DND-41 (cell line): ENCODE measurements around the gene FAM107B.

Source experiments
- ATAC-seq: fragments of 200-7000 bp; cut with Tn5 transposase; 3 replicates; pipeline ENCODE4 v1.9.1; 2021; ENCODE audit warnings: low read depth; ENCODE audit not compliant: insufficient read depth
- DNase-seq: peaks from one replicate; pipeline ENCODE4 v3.0.0-alpha.2; 2020
- H2AFZ ChIP-seq: 2 replicates; pipeline ENCODE4 v1.6.0; 2012; ENCODE audit warnings: low read depth, low read length
- H3K27ac ChIP-seq: 2 replicates; pipeline ENCODE4 v1.5.1; 2012; ENCODE audit warnings: low read length, inconsistent platforms
- H3K27me3 ChIP-seq: fragments of 200-600 bp; sonication (generic); 2 replicates; pipeline ENCODE4 v1.6.0; 2012; ENCODE audit warnings: low read length, mild to moderate bottlenecking, inconsistent platforms; ENCODE audit not compliant: insufficient read depth, poor library complexity
- H3K36me3 ChIP-seq: 2 replicates; pipeline ENCODE4 v1.5.1; 2012; ENCODE audit warnings: low read length, inconsistent platforms; ENCODE audit not compliant: insufficient read depth
- H3K4me1 ChIP-seq: 2 replicates; pipeline ENCODE4 v1.5.1; 2012; ENCODE audit warnings: mild to moderate bottlenecking, low read length; ENCODE audit not compliant: insufficient read depth
- H3K4me2 ChIP-seq: 2 replicates; pipeline ENCODE4 v1.6.0; 2012; ENCODE audit warnings: mild to moderate bottlenecking, moderate library complexity, low read length, inconsistent platforms; ENCODE audit not compliant: insufficient read depth
- H3K4me3 ChIP-seq, 2 experiments: fragments of 200-600 bp in 1 of 2; shearing (Covaris generic) in 1 of 2; 2 replicates each; pipeline ENCODE4 v1.5.1; 2012 to 2016; ENCODE audit warnings: inconsistent platforms in 2 of 2, low read length in 2 of 2, mild to moderate bottlenecking in 2 of 2, low read depth in 1 of 2, moderate library complexity in 1 of 2
- H3K79me2 ChIP-seq: 2 replicates; pipeline ENCODE4 v1.6.0; 2012; ENCODE audit warnings: low read length, inconsistent platforms; ENCODE audit not compliant: insufficient read depth
- H3K9ac ChIP-seq: 2 replicates; pipeline ENCODE4 v1.6.0; 2012; ENCODE audit warnings: low read depth, mild to moderate bottlenecking, inconsistent platforms, low read length, moderate library complexity
- H3K9me3 ChIP-seq: 2 replicates; pipeline ENCODE4 v1.5.1; 2012; ENCODE audit warnings: low read length, moderate library complexity, mild to moderate bottlenecking, inconsistent platforms; ENCODE audit not compliant: insufficient read depth, severe bottlenecking
- H4K20me1 ChIP-seq: 2 replicates; pipeline ENCODE4 v1.6.0; 2012; ENCODE audit warnings: low read length; ENCODE audit not compliant: insufficient read depth
- CTCF ChIP-seq: IDR thresholded peaks from 2 replicates; pipeline ENCODE4 v1.5.1; 2012; ENCODE audit warnings: borderline replicate concordance, low read length, moderate library complexity, mild to moderate bottlenecking; ENCODE audit not compliant: poor library complexity, severe bottlenecking; ENCODE audit errors: extremely low read depth
- EZH2 ChIP-seq: IDR thresholded peaks from 3 replicates; pipeline ENCODE4 v1.6.1; 2012; ENCODE audit warnings: borderline replicate concordance, low read depth, mild to moderate bottlenecking, moderate library complexity, low read length, inconsistent platforms; ENCODE audit not compliant: severe bottlenecking

The FAM107B gene

DNA sequence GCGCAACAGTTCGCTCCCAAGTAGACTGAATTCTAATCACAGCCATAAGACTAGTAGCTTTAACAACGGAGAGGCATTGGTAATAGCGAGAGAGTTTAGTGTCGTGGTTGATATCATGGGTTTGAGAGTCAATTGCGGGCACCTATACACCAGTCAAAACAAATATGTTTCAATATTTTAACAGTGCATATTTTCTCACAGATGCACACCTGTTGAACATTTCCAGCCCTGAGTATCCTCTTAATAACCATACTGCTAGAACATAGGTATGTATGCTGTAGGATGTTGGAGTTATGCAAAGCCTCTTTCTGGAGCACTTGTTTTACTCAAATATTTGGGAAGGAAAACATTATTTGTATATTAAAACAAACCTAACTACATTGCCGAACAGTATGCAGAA lies 92.9 kb downstream of the FAM107B start:
- no peak overlapping the region for H3K4me3 ChIP-seq
- no peaks in the 10 kb centered on the region for H4K20me1 ChIP-seq
- no peaks in the 10 kb centered on the region for H3K4me1 ChIP-seq
- H3K27ac ChIP-seq = no peak overlapping the region
- H3K36me3 ChIP-seq = no peaks in the 10 kb centered on the region
- no peaks in the 10 kb centered on the region for H3K27me3 ChIP-seq
- no peaks in the 10 kb centered on the region for H3K9me3 ChIP-seq
- H3K9ac ChIP-seq = no peak overlapping the region
- no peaks in the 10 kb centered on the region for H3K79me2 ChIP-seq
- DNase-seq (no peak), ATAC-seq (no peak)
- TF ChIP-seq EZH2 = no peak
- no peak for TF ChIP-seq CTCF
- H3K4me2 ChIP-seq = no peak overlapping the region
- H2AFZ ChIP-seq = no peak overlapping the region

GRCh38 chr10:14681305-14681704 lies 93.4 kb downstream of the FAM107B start:
- H3K4me1 ChIP-seq = no peaks in the 10 kb centered on the region
- DNase-seq = no peak
- ATAC-seq = no peak
- no peaks in the 10 kb centered on the region for H4K20me1 ChIP-seq
- H2AFZ ChIP-seq = no peak overlapping the region
- TF ChIP-seq EZH2 (no peak), CTCF (no peak)
- H3K9me3 ChIP-seq = no peaks in the 10 kb centered on the region
- no peak overlapping the region for H3K9ac ChIP-seq
- no peak overlapping the region for H3K4me2 ChIP-seq
- no peak overlapping the region for H3K4me3 ChIP-seq
- H3K36me3 ChIP-seq = no peaks in the 10 kb centered on the region
- H3K27me3 ChIP-seq = no peaks in the 10 kb centered on the region
- no peak overlapping the region for H3K27ac ChIP-seq
- no peaks in the 10 kb centered on the region for H3K79me2 ChIP-seq

DNA sequence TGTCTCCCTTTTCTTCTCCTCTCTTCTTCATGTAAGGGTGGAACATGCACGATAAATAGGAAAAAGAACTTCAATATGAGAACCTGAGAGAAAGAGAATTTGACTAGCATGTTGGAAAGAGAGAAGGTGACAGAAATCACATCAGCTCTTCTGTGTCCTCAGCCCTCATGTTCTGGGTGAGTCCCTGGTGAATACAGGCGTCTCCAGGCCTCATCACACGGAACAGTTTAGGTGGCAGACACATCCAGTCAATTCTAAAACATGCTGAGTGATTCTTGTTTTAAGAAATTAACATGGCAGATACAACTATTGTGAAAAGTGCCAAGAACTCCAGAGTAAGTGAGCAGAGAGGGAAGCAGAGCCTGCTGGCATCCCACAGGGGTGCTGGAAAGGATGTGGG lies 96.1 kb downstream of the FAM107B start:
- Histone ChIP-seq H3K4me1 (no peaks in the 10 kb centered on the region), H3K9me3 (no peaks in the 10 kb centered on the region), H3K27ac (no peak overlapping the region), H3K4me2 (no peak overlapping the region), H2AFZ (no peak overlapping the region), H3K9ac (no peak overlapping the region), H3K27me3 (no peaks in the 10 kb centered on the region), H3K36me3 (no peaks in the 10 kb centered on the region), H3K79me2 (no peaks in the 10 kb centered on the region), H3K4me3 (no peak overlapping the region), H4K20me1 (no peaks in the 10 kb centered on the region)
- TF ChIP-seq EZH2 (no peak), CTCF (no peak)
- no peak for DNase-seq
- ATAC-seq = no peak

DNA sequence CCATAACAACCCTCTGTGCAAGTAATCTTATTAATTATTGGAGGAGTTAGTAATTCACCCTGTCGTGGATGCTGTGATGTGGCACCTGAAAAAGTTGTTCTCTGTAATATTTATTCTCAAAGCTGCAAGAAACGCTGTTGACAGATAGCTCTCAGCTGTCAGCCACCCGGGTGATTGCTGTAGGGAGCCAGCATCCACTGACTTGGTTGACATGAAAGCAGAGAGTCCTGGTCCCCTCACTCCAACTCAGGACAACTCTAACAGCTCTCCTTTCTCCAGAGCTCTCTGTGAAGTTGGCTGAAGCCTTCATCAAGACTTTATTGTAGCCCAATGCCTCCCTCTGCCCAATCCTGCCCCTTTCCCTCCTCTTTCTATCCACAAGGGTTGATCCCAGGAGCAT lies 98.0 kb downstream of the FAM107B start:
- Histone ChIP-seq H3K9me3 (no peaks in the 10 kb centered on the region), H3K27ac (no peak overlapping the region), H3K4me1 (no peaks in the 10 kb centered on the region), H3K27me3 (no peaks in the 10 kb centered on the region), H4K20me1 (no peaks in the 10 kb centered on the region), H3K4me3 (no peak overlapping the region), H3K4me2 (no peak overlapping the region), H3K79me2 (no peaks in the 10 kb centered on the region), H3K36me3 (no peaks in the 10 kb centered on the region), H2AFZ (no peak overlapping the region), H3K9ac (no peak overlapping the region)
- DNase-seq (no peak), ATAC-seq (no peak)
- no peak for TF ChIP-seq EZH2
- TF ChIP-seq CTCF = no peak
